Liver (tissue), 9 donors: ENCODE measurements around the gene PNPLA2. TPM values are rescaled to one million over a fixed set of nuclear protein-coding genes. Genes with fewer than 3 reads are reported as not detected.

ENCODE experiments used
- DNase-seq: peaks from one replicate; pipeline ENCODE4 v3.0.0-alpha.2; 2017; ENCODE audit warnings: low spot score
- H3K27ac ChIP-seq, 2 donors: one replicate each; pipeline ENCODE4 v1.7.0; 2013; ENCODE audit warnings: inconsistent platforms in 2 of 2, low read length in 2 of 2, control low read depth in 1 of 2, low read depth in 1 of 2, mild to moderate bottlenecking in 1 of 2
- H3K27me3 ChIP-seq, 4 donors: one replicate each; pipeline versions ENCODE4 v1.6.1 to v1.7.0; 2013; ENCODE audit warnings: low read length in 3 of 4, inconsistent platforms in 1 of 4, mild to moderate bottlenecking in 1 of 4, moderate library complexity in 1 of 4; ENCODE audit not compliant: control insufficient read depth in 4 of 4, insufficient read depth in 4 of 4
- H3K36me3 ChIP-seq, 4 donors: one replicate each; pipeline versions ENCODE4 v1.6.1 to v1.7.0; 2013; ENCODE audit warnings: low read length in 3 of 4, mild to moderate bottlenecking in 3 of 4, low read depth in 1 of 4, moderate library complexity in 1 of 4; ENCODE audit not compliant: control insufficient read depth in 4 of 4, insufficient read depth in 3 of 4
- H3K4me1 ChIP-seq, 4 donors: one replicate each; pipeline versions ENCODE4 v1.6.1 to v1.7.0; 2013; ENCODE audit warnings: low read length in 3 of 4, mild to moderate bottlenecking in 3 of 4, moderate library complexity in 1 of 4; ENCODE audit not compliant: control insufficient read depth in 4 of 4, insufficient read depth in 4 of 4
- H3K4me3 ChIP-seq, 3 donors: one replicate each; pipeline versions ENCODE4 v1.6.1 to v1.7.0; 2013; ENCODE audit warnings: low read length in 3 of 3, control low read depth in 1 of 3, low read depth in 1 of 3, mild to moderate bottlenecking in 1 of 3
- H3K9ac ChIP-seq, 2 donors: one replicate each; pipeline ENCODE4 v1.7.0; 2013; ENCODE audit warnings: low read length in 2 of 2, mild to moderate bottlenecking in 2 of 2, moderate library complexity in 2 of 2, control low read depth in 1 of 2, low read depth in 1 of 2
- H3K9me3 ChIP-seq, 4 donors: one replicate each; pipeline versions ENCODE4 v1.6.1 to v1.7.0; 2013; ENCODE audit warnings: low read length in 3 of 4; ENCODE audit not compliant: control insufficient read depth in 4 of 4
- ATF3 ChIP-seq: IDR thresholded peaks from 2 replicates; pipeline ENCODE4 v1.6.1; 2016; ENCODE audit warnings: antibody characterized with exemption
- CTCF ChIP-seq: fragments of 150-350 bp; IDR thresholded peaks from 2 replicates; pipeline ENCODE4 v1.5.1; 2017; ENCODE audit warnings: improper control_type of control experiment, low read depth, low read length; ENCODE audit not compliant: missing input control
- EGR1 ChIP-seq, 2 donors: IDR thresholded peaks; 2 replicates each; pipeline ENCODE4 v1.6.1; 2016 to 2018; ENCODE audit warnings: antibody characterized with exemption in 2 of 2, low read depth in 2 of 2
- FOXA1 ChIP-seq: IDR thresholded peaks from 2 replicates; pipeline ENCODE4 v1.6.1; 2016; ENCODE audit warnings: antibody characterized with exemption
- FOXA2 ChIP-seq: IDR thresholded peaks from 2 replicates; pipeline ENCODE4 v1.6.1; 2016; ENCODE audit warnings: antibody characterized with exemption
- GABPA ChIP-seq, 2 donors: IDR thresholded peaks in 1 of 2; conservative IDR thresholded peaks in 1 of 2; 2 replicates each; pipeline ENCODE4 v1.6.1; 2016; ENCODE audit warnings: antibody characterized with exemption in 2 of 2, mild to moderate bottlenecking in 1 of 2, moderate library complexity in 1 of 2
- HNF4A ChIP-seq, 2 donors: conservative IDR thresholded peaks; 2 replicates each; pipeline ENCODE4 v1.6.1; 2016; ENCODE audit warnings: antibody characterized with exemption in 2 of 2, mild to moderate bottlenecking in 2 of 2
- HNF4G ChIP-seq: IDR thresholded peaks from 2 replicates; pipeline ENCODE4 v1.6.1; 2016; ENCODE audit warnings: antibody characterized with exemption
- JUND ChIP-seq, 2 donors: IDR thresholded peaks; 2 replicates each; pipeline ENCODE4 v1.6.1; 2016; ENCODE audit warnings: antibody characterized with exemption in 2 of 2
- MAX ChIP-seq: IDR thresholded peaks from 2 replicates; pipeline ENCODE4 v1.6.1; 2016; ENCODE audit warnings: antibody characterized with exemption
- NR2F2 ChIP-seq: IDR thresholded peaks from 2 replicates; pipeline ENCODE4 v1.6.1; 2016; ENCODE audit warnings: antibody characterized with exemption
- SP1 ChIP-seq: IDR thresholded peaks from 2 replicates; pipeline ENCODE4 v1.6.1; 2018; ENCODE audit warnings: antibody characterized with exemption, mild to moderate bottlenecking
- TAF1 ChIP-seq: conservative IDR thresholded peaks from 2 replicates; pipeline ENCODE4 v1.6.1; 2016; ENCODE audit warnings: antibody characterized with exemption, mild to moderate bottlenecking
- YY1 ChIP-seq: IDR thresholded peaks from 2 replicates; pipeline ENCODE4 v1.6.1; 2016; ENCODE audit warnings: antibody characterized with exemption, mild to moderate bottlenecking
- ZBTB33 ChIP-seq: IDR thresholded peaks from 2 replicates; pipeline ENCODE4 v1.6.1; 2016; ENCODE audit warnings: antibody characterized with exemption
- WGBS: extraction: QIAGEN DNeasy Blood & Tissue Kit; methylation state at CpG from one replicate; pipeline ENCODE4 v1.1.7; 2013; 5-methylcytosine and 5-hydroxymethylcytosine counted together
- polyA plus RNA-seq, 2 donors: library from polyadenylated mRNA; stranded (reverse) in 1 of 2; unstranded in 1 of 2; fragments of 200-250 nt in 1 of 2; fragments of >200 nt in 1 of 2; fragmentation: Nextera tagmentation in 1 of 2; extraction: Ambion mirVana in 1 of 2; gene quantifications; one replicate each; pipeline versions ENCODE4 v1.2.1 to v1.2.3, GENCODE V29; 2013 to 2015
- total RNA-seq, 2 donors: library from RNA; depleted of rRNA; stranded (reverse); fragments of >200 nt; gene quantifications; one replicate each; pipeline ENCODE4 v1.2.3, GENCODE V29; 2014
- donor health status: healthy.
- donor health status: healthy.
- donor health status: healthy.
- donor health status: healthy.
- donor health status: healthy.

Gene PNPLA2
- total and polyA plus RNA-seq, 4 donors = 13.7 to 58.9 (median 27.2) TPM

- peaks cover 7 to 41% (median 28%) of the 10 kb centered on the region in 4 donors for H3K4me1 ChIP-seq
- no peak overlapping the region for H3K4me3 ChIP-seq
- peaks cover 0 to 10% (median 5%) of the 10 kb centered on the region in 4 donors for H3K36me3 ChIP-seq
- H3K27me3 ChIP-seq = no peaks in the 10 kb centered on the region
- 95% methylated on average over 13 of the region's 13 CpGs for WGBS
- H3K9ac ChIP-seq = no peak overlapping the region
- no peak for DNase-seq
- no peak for TF ChIP-seq YY1
- H3K27ac ChIP-seq = no peak overlapping the region
- H3K9me3 ChIP-seq = no peaks in the 10 kb centered on the region
Observed at GRCh38 chr11:792873-793272, 25.8 kb upstream of the PNPLA2 start.

GRCh38 chr11:793556-793955, 25.2 kb upstream of the PNPLA2 start:
- TF ChIP-seq CTCF (no peak), MAX (no peak), FOXA2 (no peak), HNF4A (conservative IDR thresholded peaks at IDR 0.05) (no peak), TAF1 (no peak), SP1 (no peak), ZBTB33 (no peak), GABPA (IDR thresholded peaks at IDR 0.05 in 1 of 2, conservative IDR thresholded peaks at IDR 0.05 in 1 of 2) (no peak), HNF4G (no peak), NR2F2 (no peak)
- no peak for DNase-seq

GRCh38 chr11:794013-794765, 24.5 kb upstream of the PNPLA2 start:
- Histone ChIP-seq H3K9ac (no peak overlapping the region), H3K36me3 (peaks cover 0 to 10% (median 5%) of the 10 kb centered on the region in 4 donors), H3K27ac (peak overlapping the region in 1 of 2 donors; percentile 98), H3K4me3 (peak overlapping the region in 1 of 3 donors; percentile 77), H3K4me1 (peaks cover 11 to 47% (median 30%) of the 10 kb centered on the region in 4 donors), H3K27me3 (no peaks in the 10 kb centered on the region), H3K9me3 (no peaks in the 10 kb centered on the region)
- 92% methylated on average over 31 of the region's 31 CpGs for WGBS
- DNase-seq = no peak
- no peak for TF ChIP-seq HNF4G
- TF ChIP-seq EGR1 (IDR thresholded peaks at IDR 0.05; ENCODE audit: low read depth in 2 of 2) = no peak
- TF ChIP-seq ATF3 = no peak
- no peak for TF ChIP-seq CTCF
- TF ChIP-seq JUND (IDR thresholded peaks at IDR 0.05) = no peak
- no peak for TF ChIP-seq ZBTB33
- TF ChIP-seq FOXA1 = no peak

More at GRCh38 chr11:793556-793955, 25.2 kb upstream of the PNPLA2 start:
- peaks cover 0 to 10% (median 5%) of the 10 kb centered on the region in 4 donors for H3K36me3 ChIP-seq
- H3K4me3 ChIP-seq = no peak overlapping the region
- H3K9ac ChIP-seq = no peak overlapping the region
- no peaks in the 10 kb centered on the region for H3K9me3 ChIP-seq
- 83% methylated on average over 7 of the region's 7 CpGs for WGBS
- H3K27ac ChIP-seq = no peak overlapping the region
- peaks cover 11 to 47% (median 30%) of the 10 kb centered on the region in 4 donors for H3K4me1 ChIP-seq
- no peaks in the 10 kb centered on the region for H3K27me3 ChIP-seq
